ENCODE data around the gene HEXIM2. TPM values are rescaled to one million over a fixed set of nuclear protein-coding genes. Genes with fewer than 3 reads are reported as not detected.

The HEXIM2 gene
- total and polyA plus RNA-seq, 2 of the 13 experiments (the other 11 are each of a cell fraction or from before 2014, with no cell fraction given) = 27.1 to 32.4 TPM

GRCh38 chr17:45148183-45149036, 13.3 kb upstream of the HEXIM2 start, which contains the start of gene HEXIM1 (continued):
- TF ChIP-seq DZIP1 (CRISPR knock-in tag; IDR thresholded peaks at IDR 0.05) = peak; percentile 86; the same call in 1 of the 2 replicates
- TF ChIP-seq HOXA9 (CRISPR knock-in tag; IDR thresholded peaks at IDR 0.05; ENCODE audit: borderline replicate concordance) = peak; percentile 88; the same call in 1 of the 2 replicates
- TF ChIP-seq ZFP37 (CRISPR knock-in tag; IDR thresholded peaks at IDR 0.05; ENCODE audit: borderline replicate concordance) = peak; percentile 88; the same call in 1 of the 2 replicates
- peak; percentile 67 for TF ChIP-seq MIXL1 (CRISPR knock-in tag; IDR thresholded peaks at IDR 0.05)
- TF ChIP-seq ELF3 (CRISPR knock-in tag; IDR thresholded peaks at IDR 0.05) = peak; percentile 93
- TF ChIP-seq NFATC3 (CRISPR knock-in tag; IDR thresholded peaks at IDR 0.05) = no peak
- TF ChIP-seq ARHGAP35 (CRISPR knock-in tag; IDR thresholded peaks at IDR 0.05; ENCODE audit: borderline replicate concordance) = 0 out of 2 replicates have a peak, but pooled peaks have one; percentile 87
- no peak for TF ChIP-seq CBX2 (IDR thresholded peaks at IDR 0.05; ENCODE audit: low read depth, low read length)
- peak; percentile 72; the same call in 1 of the 2 replicates for TF ChIP-seq CBX2 (CRISPR knock-in tag; IDR thresholded peaks at IDR 0.05; ENCODE audit: low read depth)
- TF ChIP-seq ZNF670 (CRISPR knock-in tag; IDR thresholded peaks at IDR 0.05; ENCODE audit: borderline replicate concordance) = peak; percentile 88; the same call in 1 of the 2 replicates
- TF ChIP-seq ZNF512B (CRISPR knock-in tag; IDR thresholded peaks at IDR 0.05; ENCODE audit: borderline replicate concordance) = peak; percentile 89; the same call in 1 of the 2 replicates
- no peak for TF ChIP-seq PLRG1 (conservative IDR thresholded peaks at IDR 0.05)
- peak; percentile 86; the same call in 1 of the 2 replicates for TF ChIP-seq ZNF724P (CRISPR knock-in tag; IDR thresholded peaks at IDR 0.05; ENCODE audit: borderline replicate concordance)
- TF ChIP-seq ZNF124 (CRISPR knock-in tag; IDR thresholded peaks at IDR 0.05) = 0 out of 2 replicates have a peak, but pooled peaks have one; percentile 25
- no peak for TF ChIP-seq DBP (CRISPR knock-in tag; IDR thresholded peaks at IDR 0.05; ENCODE audit: not compliant biosample characterization)
- TF ChIP-seq HNF4G (IDR thresholded peaks at IDR 0.05; ENCODE audit: borderline replicate concordance, low read depth, low read length) = peak; percentile 73; the same call in 1 of the 2 replicates
- peak; percentile 72; the same call in 1 of the 2 replicates for TF ChIP-seq HNF4G (CRISPR knock-in tag; IDR thresholded peaks at IDR 0.05; ENCODE audit: borderline replicate concordance, low read depth)
- TF ChIP-seq TBX2 (CRISPR knock-in tag; IDR thresholded peaks at IDR 0.05; ENCODE audit: borderline replicate concordance) = peak; percentile 41; the same call in 1 of the 2 replicates
- TF ChIP-seq CHD4 (IDR thresholded peaks at IDR 0.05; ENCODE audit: borderline replicate concordance, low read length) = no peak
- TF ChIP-seq IKZF1 (IDR thresholded peaks at IDR 0.05) = no peak
- TF ChIP-seq ONECUT2 (CRISPR knock-in tag; IDR thresholded peaks at IDR 0.05) = peak; percentile 46; the same call in 1 of the 2 replicates
- TF ChIP-seq RORA (CRISPR knock-in tag; IDR thresholded peaks at IDR 0.05) = no peak
- peak; percentile 99 for TF ChIP-seq AHR (CRISPR knock-in tag; IDR thresholded peaks at IDR 0.05)
- TF ChIP-seq SRF (IDR thresholded peaks at IDR 0.05; ENCODE audit: low read depth, low read length) = no peak
